K562 treated with DMSO at 1 percent for 4 hours (cell line): ENCODE data around the gene BMERB1. TPM values are rescaled to one million over a fixed set of nuclear protein-coding genes. Genes with fewer than 3 reads are reported as not detected.

Experiments used
- total RNA-seq: library from RNA; unstranded; fragments of 300-600 nt; gene quantifications from 2 replicates; pipeline ENCODE4 v1.2.3, GENCODE V29; 2022; ENCODE audit not compliant: insufficient read depth

BMERB1 gene
- total RNA-seq, result 1.3 and 3.5 TPM in 2 replicates

GRCh38 chr16:15434425-15435215, at the start of gene BMERB1:
Gene BMERB1 (plus strand): TSS chr16:15434588. CDS start chr16:15434654, 66 bp downstream.

GRCh38 chr16:15395631-15396508, 38.5 kb upstream of the BMERB1 start, which contains the start of gene MPV17L:
Gene MPV17L (plus strand): TSS chr16:15395754. CDS start chr16:15395898, 144 bp downstream.

Other genes with a start within 250 kb of the BMERB1 start
- gene NPIPA5, start 56.3 kb upstream of the BMERB1 start, total RNA-seq, result 5.3 and 12.2 TPM in 2 replicates
- gene MPV17L, start 38.8 kb upstream of the BMERB1 start, total RNA-seq, result not detected in 2 replicates
- gene MARF1, start 208.6 kb downstream of the BMERB1 start, total RNA-seq, result 15.7 and 17.6 TPM in 2 replicates
- gene NDE1, start 215.7 kb downstream of the BMERB1 start, total RNA-seq, result 18.2 and 29.4 TPM in 2 replicates